ENCODE measurements around the gene ADAMTS8.

Gene ADAMTS8

GRCh38 chr11:130428316-130429119 is at the start of gene ADAMTS8:
TSS of gene ADAMTS8 (minus strand) at chr11:130428609. CDS start at chr11:130428286, 323 bp downstream.
- DNase-seq (ENCODE audit: low read depth, low spot score): no peak

GRCh38 chr11:130477586-130478203 is 49.3 kb upstream of the ADAMTS8 start:
- DNase-seq (ENCODE audit: low read depth, low spot score): no peak

GRCh38 chr11:130476922-130477491 is 48.6 kb upstream of the ADAMTS8 start:
- no peak for DNase-seq (ENCODE audit: low read depth, low spot score)

- no peak for DNase-seq (ENCODE audit: low read depth, low spot score)
Observed at GRCh38 chr11:130476200-130476921, 48.0 kb upstream of the ADAMTS8 start.

- DNase-seq (ENCODE audit: low read depth, low spot score): no peak
Observed at GRCh38 chr11:130475426-130476053, 47.1 kb upstream of the ADAMTS8 start.

GRCh38 chr11:130474637-130475400 is 46.4 kb upstream of the ADAMTS8 start:
- no peak for DNase-seq (ENCODE audit: low read depth, low spot score)

- DNase-seq (ENCODE audit: low read depth, low spot score): no peak
Observed at GRCh38 chr11:130473795-130474377, 45.5 kb upstream of the ADAMTS8 start.

- DNase-seq (ENCODE audit: low read depth, low spot score): no peak
Observed at GRCh38 chr11:130473056-130473794, 44.8 kb upstream of the ADAMTS8 start.

- no peak for DNase-seq (ENCODE audit: low read depth, low spot score)
Observed at GRCh38 chr11:130472434-130472961, 44.1 kb upstream of the ADAMTS8 start.

GRCh38 chr11:130471731-130472433 is 43.5 kb upstream of the ADAMTS8 start:
- DNase-seq (ENCODE audit: low read depth, low spot score): no peak

GRCh38 chr11:130470832-130471706 is 42.7 kb upstream of the ADAMTS8 start:
- no peak for DNase-seq (ENCODE audit: low read depth, low spot score)

- no peak for DNase-seq (ENCODE audit: low read depth, low spot score)
Observed at GRCh38 chr11:130469181-130469580, 40.8 kb upstream of the ADAMTS8 start.

GRCh38 chr11:130467116-130467900 is 38.9 kb upstream of the ADAMTS8 start:
- DNase-seq (ENCODE audit: low read depth, low spot score): no peak

- no peak for DNase-seq (ENCODE audit: low read depth, low spot score)
Observed at GRCh38 chr11:130465263-130465662, 36.9 kb upstream of the ADAMTS8 start.

- DNase-seq (ENCODE audit: low read depth, low spot score): no peak
Observed at GRCh38 chr11:130464291-130464812, 35.9 kb upstream of the ADAMTS8 start.

- no peak for DNase-seq (ENCODE audit: low read depth, low spot score)
Observed at GRCh38 chr11:130462931-130463330, 34.5 kb upstream of the ADAMTS8 start.
